ENCODE results near the gene MEGF11.

GRCh38 chr15:66006986-66007385 is 246.6 kb downstream of the MEGF11 start:
- TF ChIP-seq POLR2A (IDR thresholded peaks at IDR 0.05), result no peak
- TF ChIP-seq, protein P1, sequence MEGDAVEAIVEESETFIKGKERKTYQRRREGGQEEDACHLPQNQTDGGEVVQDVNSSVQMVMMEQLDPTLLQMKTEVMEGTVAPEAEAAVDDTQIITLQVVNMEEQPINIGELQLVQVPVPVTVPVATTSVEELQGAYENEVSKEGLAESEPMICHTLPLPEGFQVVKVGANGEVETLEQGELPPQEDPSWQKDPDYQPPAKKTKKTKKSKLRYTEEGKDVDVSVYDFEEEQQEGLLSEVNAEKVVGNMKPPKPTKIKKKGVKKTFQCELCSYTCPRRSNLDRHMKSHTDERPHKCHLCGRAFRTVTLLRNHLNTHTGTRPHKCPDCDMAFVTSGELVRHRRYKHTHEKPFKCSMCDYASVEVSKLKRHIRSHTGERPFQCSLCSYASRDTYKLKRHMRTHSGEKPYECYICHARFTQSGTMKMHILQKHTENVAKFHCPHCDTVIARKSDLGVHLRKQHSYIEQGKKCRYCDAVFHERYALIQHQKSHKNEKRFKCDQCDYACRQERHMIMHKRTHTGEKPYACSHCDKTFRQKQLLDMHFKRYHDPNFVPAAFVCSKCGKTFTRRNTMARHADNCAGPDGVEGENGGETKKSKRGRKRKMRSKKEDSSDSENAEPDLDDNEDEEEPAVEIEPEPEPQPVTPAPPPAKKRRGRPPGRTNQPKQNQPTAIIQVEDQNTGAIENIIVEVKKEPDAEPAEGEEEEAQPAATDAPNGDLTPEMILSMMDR (IDR thresholded peaks at IDR 0.05), result no peak

Measured in right lobe of liver (tissue), 4 donors.